ENCODE results near the gene ZNF148.

The ZNF148 gene

GRCh38 chr3:125386811-125387210 lies 11.7 kb upstream of the ZNF148 start:
- no peaks in the 10 kb centered on the region for H3K79me2 ChIP-seq (ENCODE audit: insufficient read depth, low read length)
- H3K4me1 ChIP-seq (ENCODE audit: insufficient read depth, low read length): peaks cover 7% of the 10 kb centered on the region
- no peak for DNase-seq
- ATAC-seq (ENCODE audit: insufficient read depth, low read depth): no peak
- H3K4me2 ChIP-seq (ENCODE audit: insufficient read depth, low read length): no peak overlapping the region
- no peak overlapping the region for H3K4me3 ChIP-seq (ENCODE audit: low read depth in 1 of 2, low read length in 2 of 2)
- TF ChIP-seq EZH2 (IDR thresholded peaks at IDR 0.05; ENCODE audit: borderline replicate concordance, low read depth, low read length, severe bottlenecking) (no peak), CTCF (IDR thresholded peaks at IDR 0.05; ENCODE audit: borderline replicate concordance, extremely low read depth, low read length, poor library complexity, severe bottlenecking) (no peak)
- H3K27me3 ChIP-seq (ENCODE audit: insufficient read depth, low read length, poor library complexity): no peaks in the 10 kb centered on the region
- no peaks in the 10 kb centered on the region for H3K36me3 ChIP-seq (ENCODE audit: insufficient read depth, low read length)
- no peaks in the 10 kb centered on the region for H4K20me1 ChIP-seq (ENCODE audit: insufficient read depth, low read length)
- no peak overlapping the region for H2AFZ ChIP-seq (ENCODE audit: low read depth, low read length)
- no peak overlapping the region for H3K9ac ChIP-seq (ENCODE audit: low read depth, low read length)
- no peak overlapping the region for H3K27ac ChIP-seq (ENCODE audit: low read length)
- no peaks in the 10 kb centered on the region for H3K9me3 ChIP-seq (ENCODE audit: insufficient read depth, low read length, severe bottlenecking)

- Histone ChIP-seq H3K4me2 (ENCODE audit: insufficient read depth, low read length) (no peak overlapping the region), H3K79me2 (ENCODE audit: insufficient read depth, low read length) (no peaks in the 10 kb centered on the region), H4K20me1 (ENCODE audit: insufficient read depth, low read length) (no peaks in the 10 kb centered on the region), H3K9me3 (ENCODE audit: insufficient read depth, low read length, severe bottlenecking) (no peaks in the 10 kb centered on the region), H3K27ac (ENCODE audit: low read length) (no peak overlapping the region), H3K36me3 (ENCODE audit: insufficient read depth, low read length) (no peaks in the 10 kb centered on the region), H3K4me3 (ENCODE audit: low read depth in 1 of 2, low read length in 2 of 2) (no peak overlapping the region), H2AFZ (ENCODE audit: low read depth, low read length) (no peak overlapping the region), H3K27me3 (ENCODE audit: insufficient read depth, low read length, poor library complexity) (no peaks in the 10 kb centered on the region), H3K4me1 (ENCODE audit: insufficient read depth, low read length) (peaks cover 20% of the 10 kb centered on the region), H3K9ac (ENCODE audit: low read depth, low read length) (no peak overlapping the region)
- ATAC-seq (ENCODE audit: insufficient read depth, low read depth): no peak
- TF ChIP-seq CTCF (IDR thresholded peaks at IDR 0.05; ENCODE audit: borderline replicate concordance, extremely low read depth, low read length, poor library complexity, severe bottlenecking) (no peak), EZH2 (IDR thresholded peaks at IDR 0.05; ENCODE audit: borderline replicate concordance, low read depth, low read length, severe bottlenecking) (no peak)
- no peak for DNase-seq
These were observed 8.6 kb upstream of the ZNF148 start for GRCh38 chr3:125383744-125384143.

GRCh38 chr3:125382298-125382697 lies 7.2 kb upstream of the ZNF148 start:
- TF ChIP-seq EZH2 (IDR thresholded peaks at IDR 0.05; ENCODE audit: borderline replicate concordance, low read depth, low read length, severe bottlenecking): no peak
- no peak for TF ChIP-seq CTCF (IDR thresholded peaks at IDR 0.05; ENCODE audit: borderline replicate concordance, extremely low read depth, low read length, poor library complexity, severe bottlenecking)
- DNase-seq (no peak), ATAC-seq (ENCODE audit: insufficient read depth, low read depth) (no peak)
- H3K79me2 ChIP-seq (ENCODE audit: insufficient read depth, low read length): no peaks in the 10 kb centered on the region
- H3K4me1 ChIP-seq (ENCODE audit: insufficient read depth, low read length): peaks cover 20% of the 10 kb centered on the region
- H4K20me1 ChIP-seq (ENCODE audit: insufficient read depth, low read length): no peaks in the 10 kb centered on the region
- no peak overlapping the region for H2AFZ ChIP-seq (ENCODE audit: low read depth, low read length)
- no peak overlapping the region for H3K4me2 ChIP-seq (ENCODE audit: insufficient read depth, low read length)
- no peaks in the 10 kb centered on the region for H3K36me3 ChIP-seq (ENCODE audit: insufficient read depth, low read length)
- no peak overlapping the region for H3K9ac ChIP-seq (ENCODE audit: low read depth, low read length)
- no peaks in the 10 kb centered on the region for H3K27me3 ChIP-seq (ENCODE audit: insufficient read depth, low read length, poor library complexity)
- H3K4me3 ChIP-seq (ENCODE audit: low read depth in 1 of 2, low read length in 2 of 2): no peak overlapping the region
- H3K27ac ChIP-seq (ENCODE audit: low read length): peak overlapping the region; percentile 35; the same call in 1 of the 2 replicates
- H3K9me3 ChIP-seq (ENCODE audit: insufficient read depth, low read length, severe bottlenecking): no peaks in the 10 kb centered on the region

- no peak for TF ChIP-seq EZH2 (IDR thresholded peaks at IDR 0.05; ENCODE audit: borderline replicate concordance, low read depth, low read length, severe bottlenecking)
- no peak for TF ChIP-seq CTCF (IDR thresholded peaks at IDR 0.05; ENCODE audit: borderline replicate concordance, extremely low read depth, low read length, poor library complexity, severe bottlenecking)
- Histone ChIP-seq H3K4me1 (ENCODE audit: insufficient read depth, low read length) (peaks cover 20% of the 10 kb centered on the region), H3K4me2 (ENCODE audit: insufficient read depth, low read length) (peak overlapping the region; percentile 48), H3K36me3 (ENCODE audit: insufficient read depth, low read length) (no peaks in the 10 kb centered on the region), H3K4me3 (ENCODE audit: low read depth in 1 of 2, low read length in 2 of 2) (0 out of 4 replicates have a peak overlapping the region, but pooled peaks of 1 of the 2 experiments have one; percentile 11), H3K9me3 (ENCODE audit: insufficient read depth, low read length, severe bottlenecking) (no peaks in the 10 kb centered on the region), H3K27ac (ENCODE audit: low read length) (peak overlapping the region; percentile 40), H3K79me2 (ENCODE audit: insufficient read depth, low read length) (no peaks in the 10 kb centered on the region), H2AFZ (ENCODE audit: low read depth, low read length) (peak overlapping the region; percentile 32; the same call in 1 of the 2 replicates), H4K20me1 (ENCODE audit: insufficient read depth, low read length) (no peaks in the 10 kb centered on the region), H3K9ac (ENCODE audit: low read depth, low read length) (no peak overlapping the region), H3K27me3 (ENCODE audit: insufficient read depth, low read length, poor library complexity) (no peaks in the 10 kb centered on the region)
- ATAC-seq (ENCODE audit: insufficient read depth, low read depth) (peak; percentile 99), DNase-seq (peak; percentile 72)
These were observed 6.6 kb upstream of the ZNF148 start for GRCh38 chr3:125381743-125382142.
